ENCODE data around the gene VPS13D. TPM values are rescaled to one million over a fixed set of nuclear protein-coding genes. Genes with fewer than 3 reads are reported as not detected.

Gene VPS13D
- total and polyA plus RNA-seq, 3 donors from 2014 or later: 51.9 to 125 (median 86.8) TPM

- no peaks in the 10 kb centered on the region for H3K27me3 ChIP-seq
- no peaks in the 10 kb centered on the region for H3K4me1 ChIP-seq
- 89 to 94% methylated on average over 6 of the region's 6 CpGs for WGBS, 2 donors
- H3K36me3 ChIP-seq (ENCODE audit: low read depth, missing control alignments): no peaks in the 10 kb centered on the region
- no peak overlapping the region for H3K27ac ChIP-seq
- TF ChIP-seq CTCF (IDR thresholded peaks at IDR 0.05) (no peak), POLR2A (IDR thresholded peaks at IDR 0.05) (no peak)
- no peaks in the 10 kb centered on the region for H3K9me3 ChIP-seq
- DNase-seq: no peak
- no peak overlapping the region for H3K4me3 ChIP-seq
- intact Hi-C loops (cut with DNase I; ENCODE audit: low total_unique reads): no loop called here
Measured at GRCh38 chr1:12249748-12250147, 19.9 kb downstream of the VPS13D start.

GRCh38 chr1:12251442-12251841 is 21.6 kb downstream of the VPS13D start:
- intact Hi-C loops (cut with DNase I; ENCODE audit: low total_unique reads): no loop called here
- WGBS, 2 donors: 71 to 78% methylated on average over 5 of the region's 5 CpGs
- Histone ChIP-seq H3K27ac (no peak overlapping the region), H3K4me3 (no peak overlapping the region), H3K4me1 (no peaks in the 10 kb centered on the region), H3K27me3 (no peaks in the 10 kb centered on the region), H3K9me3 (no peaks in the 10 kb centered on the region), H3K36me3 (ENCODE audit: low read depth, missing control alignments) (no peaks in the 10 kb centered on the region)
- TF ChIP-seq POLR2A (IDR thresholded peaks at IDR 0.05) (no peak), CTCF (IDR thresholded peaks at IDR 0.05) (no peak)
- no peak for DNase-seq

GRCh38 chr1:12255913-12256312 is 26.1 kb downstream of the VPS13D start:
- WGBS, 2 donors: 91 to 95% methylated on average over 2 of the region's 2 CpGs
- TF ChIP-seq POLR2A (IDR thresholded peaks at IDR 0.05): no peak
- no peak for TF ChIP-seq CTCF (IDR thresholded peaks at IDR 0.05)
- H3K4me3 ChIP-seq: no peak overlapping the region
- intact Hi-C loops (cut with DNase I; ENCODE audit: low total_unique reads): no loop called here
- H3K36me3 ChIP-seq (ENCODE audit: low read depth, missing control alignments): no peaks in the 10 kb centered on the region
- no peak for DNase-seq
- H3K4me1 ChIP-seq: no peaks in the 10 kb centered on the region
- H3K27me3 ChIP-seq: no peaks in the 10 kb centered on the region
- no peaks in the 10 kb centered on the region for H3K9me3 ChIP-seq
- H3K27ac ChIP-seq: no peak overlapping the region

GRCh38 chr1:12258272-12258671 is 28.4 kb downstream of the VPS13D start:
- Histone ChIP-seq H3K27me3 (no peaks in the 10 kb centered on the region), H3K27ac (no peak overlapping the region), H3K4me1 (no peaks in the 10 kb centered on the region), H3K4me3 (no peak overlapping the region), H3K36me3 (ENCODE audit: low read depth, missing control alignments) (no peaks in the 10 kb centered on the region), H3K9me3 (no peaks in the 10 kb centered on the region)
- no peak for DNase-seq
- 82 to 83% methylated on average over 7 of the region's 7 CpGs for WGBS, 2 donors
- TF ChIP-seq CTCF (IDR thresholded peaks at IDR 0.05): no peak
- TF ChIP-seq POLR2A (IDR thresholded peaks at IDR 0.05): no peak
- intact Hi-C loops (cut with DNase I; ENCODE audit: low total_unique reads): no loop called here

- no peak for TF ChIP-seq POLR2A (IDR thresholded peaks at IDR 0.05)
- no peak for TF ChIP-seq CTCF (IDR thresholded peaks at IDR 0.05)
- Histone ChIP-seq H3K27ac (no peak overlapping the region), H3K4me1 (no peaks in the 10 kb centered on the region), H3K4me3 (no peak overlapping the region), H3K27me3 (no peaks in the 10 kb centered on the region), H3K9me3 (no peaks in the 10 kb centered on the region), H3K36me3 (ENCODE audit: low read depth, missing control alignments) (no peaks in the 10 kb centered on the region)
- WGBS, 2 donors: 73 to 90% methylated on average over 1 of the region's 1 CpG
- intact Hi-C loops (cut with DNase I; ENCODE audit: low total_unique reads): no loop called here
- no peak for DNase-seq
Measured at GRCh38 chr1:12269351-12269750, 39.5 kb downstream of the VPS13D start.

Measured in testis (tissue), 3 donors.